T-helper 2 cell (primary cell): ENCODE results near the gene COPG2.
"Not testable (repeated sequence)": the region's sequence is repeated elsewhere in the genome, so short reads cannot be mapped to it uniquely, and the experiment has no call there.

Experiments
- DNase-seq, 5 experiments: peaks; one replicate each; pipeline versions ENCODE4 v3.0.0 to v3.0.0-alpha.2; 2012 to 2022
- total RNA-seq, 2 donors: gene quantifications; one replicate each; lab custom pipeline; 2026; lab: John Stamatoyannopoulos, UW

Gene COPG2, protein sequence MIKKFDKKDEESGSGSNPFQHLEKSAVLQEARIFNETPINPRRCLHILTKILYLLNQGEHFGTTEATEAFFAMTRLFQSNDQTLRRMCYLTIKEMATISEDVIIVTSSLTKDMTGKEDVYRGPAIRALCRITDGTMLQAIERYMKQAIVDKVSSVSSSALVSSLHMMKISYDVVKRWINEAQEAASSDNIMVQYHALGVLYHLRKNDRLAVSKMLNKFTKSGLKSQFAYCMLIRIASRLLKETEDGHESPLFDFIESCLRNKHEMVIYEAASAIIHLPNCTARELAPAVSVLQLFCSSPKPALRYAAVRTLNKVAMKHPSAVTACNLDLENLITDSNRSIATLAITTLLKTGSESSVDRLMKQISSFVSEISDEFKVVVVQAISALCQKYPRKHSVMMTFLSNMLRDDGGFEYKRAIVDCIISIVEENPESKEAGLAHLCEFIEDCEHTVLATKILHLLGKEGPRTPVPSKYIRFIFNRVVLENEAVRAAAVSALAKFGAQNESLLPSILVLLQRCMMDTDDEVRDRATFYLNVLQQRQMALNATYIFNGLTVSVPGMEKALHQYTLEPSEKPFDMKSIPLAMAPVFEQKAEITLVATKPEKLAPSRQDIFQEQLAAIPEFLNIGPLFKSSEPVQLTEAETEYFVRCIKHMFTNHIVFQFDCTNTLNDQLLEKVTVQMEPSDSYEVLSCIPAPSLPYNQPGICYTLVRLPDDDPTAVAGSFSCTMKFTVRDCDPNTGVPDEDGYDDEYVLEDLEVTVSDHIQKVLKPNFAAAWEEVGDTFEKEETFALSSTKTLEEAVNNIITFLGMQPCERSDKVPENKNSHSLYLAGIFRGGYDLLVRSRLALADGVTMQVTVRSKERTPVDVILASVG
- 6.9 to 11.8 reads per million in 2 donors for total RNA-seq

DNA sequence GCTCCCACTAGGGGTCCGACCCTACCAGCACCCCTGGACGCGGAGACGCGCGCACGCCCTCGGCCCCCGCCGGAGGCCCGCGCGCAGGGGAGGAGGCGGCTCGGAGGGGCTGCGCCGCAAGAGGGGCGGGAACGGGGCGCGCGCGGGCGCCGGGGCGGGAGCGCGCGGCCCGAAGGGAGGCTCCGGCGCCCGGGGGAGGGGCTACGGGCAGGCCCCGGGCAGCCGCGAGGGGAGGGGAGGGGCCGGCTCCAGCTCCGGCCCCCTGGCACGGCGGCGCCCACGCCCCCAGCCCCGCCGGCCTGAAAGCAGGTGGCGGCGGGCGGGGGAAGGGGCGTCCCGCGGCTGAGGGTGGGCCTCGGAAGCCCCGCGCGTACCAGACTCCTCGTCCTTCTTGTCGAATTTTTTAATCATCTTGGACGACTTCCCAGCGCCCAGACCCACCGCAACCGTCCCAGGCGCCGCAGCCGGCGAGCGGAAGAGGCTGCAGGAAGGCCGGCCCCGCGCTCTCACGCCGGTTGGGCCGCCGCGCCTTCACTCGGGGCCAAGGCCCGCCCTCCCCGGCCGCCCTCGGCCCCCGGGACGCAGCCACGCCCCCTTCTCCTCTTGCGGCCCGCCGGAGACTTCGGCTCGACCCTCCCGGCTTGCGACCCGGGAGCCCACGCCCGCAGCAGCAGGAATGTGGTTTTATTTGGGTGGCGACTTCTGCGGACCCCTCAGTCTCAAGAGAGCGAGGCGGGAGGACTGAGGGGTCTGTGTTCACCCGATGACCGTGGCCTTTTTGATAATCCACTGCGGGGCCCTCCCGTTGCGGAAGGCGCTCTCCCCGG lies at the start of gene COPG2:
TSS of gene COPG2 (minus strand) at position 491 of the 827 bp plus-strand sequence. CDS start at position 411, 80 bp downstream.
- peak; percentile 40 to 87 (median 66) for DNase-seq

DNA sequence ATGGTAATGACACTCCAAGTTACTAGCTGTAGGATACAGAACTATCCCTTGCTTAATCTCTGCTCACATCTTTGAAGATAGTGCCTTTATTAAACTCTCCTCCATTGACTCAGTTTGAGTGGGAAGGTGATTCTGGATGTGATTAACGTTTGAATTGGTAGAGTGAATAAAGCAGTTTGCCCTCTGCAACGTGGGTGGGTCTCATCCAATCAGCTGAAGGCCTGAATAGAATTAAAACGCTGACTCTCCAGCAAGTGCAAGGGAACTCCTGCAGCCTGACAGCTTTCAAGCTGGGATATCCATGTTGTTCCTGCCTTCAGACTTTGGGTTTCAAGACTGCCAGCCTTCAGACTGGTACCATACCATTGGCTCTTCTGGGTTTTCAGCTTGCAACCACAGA lies 43.9 kb upstream of the COPG2 start:
- DNase-seq, result no peak

DNA sequence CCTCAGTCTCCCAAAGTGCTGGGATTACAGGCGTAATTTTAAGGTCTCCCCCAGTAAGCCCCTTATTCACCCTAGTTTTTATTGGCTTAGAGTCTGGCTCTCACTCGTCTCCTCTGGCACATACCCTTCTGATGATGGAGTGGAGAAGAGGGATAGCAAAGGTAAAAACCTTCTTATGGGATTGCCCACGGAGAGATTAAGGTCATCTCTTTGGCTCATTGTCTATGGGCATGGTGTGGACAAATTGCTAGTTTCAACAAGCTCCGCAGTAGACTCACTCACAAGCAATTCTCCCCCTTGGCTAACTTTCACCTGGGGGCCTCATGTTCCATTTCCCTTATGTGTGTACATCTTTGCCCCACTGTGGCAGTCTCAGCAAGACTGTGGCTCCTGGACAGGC lies 40.2 kb upstream of the COPG2 start:
- DNase-seq, result no peak

DNA sequence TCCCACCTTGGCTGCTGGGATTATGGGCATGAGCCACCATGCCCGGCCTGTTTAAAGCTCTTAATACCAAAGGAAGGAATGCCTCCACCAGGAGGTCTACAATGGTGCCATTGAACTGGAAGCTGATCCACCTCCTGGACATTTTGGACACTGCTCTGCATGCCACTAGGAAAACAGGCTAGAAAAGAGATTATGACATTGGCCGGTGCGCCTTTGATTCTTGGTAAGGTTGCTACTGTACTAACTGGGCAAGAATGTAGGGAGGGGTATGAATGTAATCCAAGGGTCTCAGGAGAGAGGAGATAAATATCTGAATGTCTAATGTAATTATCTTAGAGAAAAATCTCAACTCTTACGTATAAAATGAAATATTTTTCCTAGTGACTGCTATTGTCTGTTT lies 39.5 kb upstream of the COPG2 start:
- DNase-seq, result no peak

DNA sequence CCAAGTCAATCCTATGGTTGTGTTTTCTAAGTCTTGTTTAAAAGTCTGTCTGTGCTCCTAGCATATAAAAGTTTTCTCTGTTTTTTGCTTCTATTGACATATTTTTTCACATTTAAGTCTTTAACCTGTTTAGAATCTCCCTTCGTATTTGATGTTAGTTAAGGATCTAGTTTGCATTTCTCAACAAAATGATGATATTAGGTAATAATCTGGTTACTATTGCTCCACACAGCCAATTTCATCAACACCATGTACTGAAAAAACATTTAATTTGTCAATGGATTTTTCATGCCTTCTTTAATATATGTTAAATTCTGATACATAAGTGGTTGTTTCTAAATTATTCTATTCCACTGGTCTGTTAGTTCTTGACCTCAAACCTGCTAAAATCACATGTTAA lies 35.3 kb upstream of the COPG2 start:
- no peak for DNase-seq

DNA sequence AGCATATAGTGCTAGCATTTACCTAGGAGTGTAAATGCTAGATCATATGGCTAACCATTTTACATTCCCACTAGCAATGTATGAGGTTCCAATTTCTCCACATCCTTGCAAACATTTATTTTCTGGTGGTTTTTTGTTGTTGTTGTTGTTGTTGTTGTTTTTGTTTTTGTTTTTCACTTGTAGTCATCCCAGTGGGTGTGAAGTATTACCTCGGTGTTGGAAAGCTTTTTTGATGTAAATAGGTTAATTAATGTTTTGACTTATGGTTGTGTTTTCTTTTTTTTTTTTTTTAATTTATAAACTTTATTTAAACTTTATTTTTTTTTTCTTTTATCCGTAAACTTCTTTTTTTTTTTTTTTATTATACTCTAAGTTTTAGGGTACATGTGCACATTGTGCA lies 33.1 kb upstream of the COPG2 start:
- DNase-seq, result no peak

DNA sequence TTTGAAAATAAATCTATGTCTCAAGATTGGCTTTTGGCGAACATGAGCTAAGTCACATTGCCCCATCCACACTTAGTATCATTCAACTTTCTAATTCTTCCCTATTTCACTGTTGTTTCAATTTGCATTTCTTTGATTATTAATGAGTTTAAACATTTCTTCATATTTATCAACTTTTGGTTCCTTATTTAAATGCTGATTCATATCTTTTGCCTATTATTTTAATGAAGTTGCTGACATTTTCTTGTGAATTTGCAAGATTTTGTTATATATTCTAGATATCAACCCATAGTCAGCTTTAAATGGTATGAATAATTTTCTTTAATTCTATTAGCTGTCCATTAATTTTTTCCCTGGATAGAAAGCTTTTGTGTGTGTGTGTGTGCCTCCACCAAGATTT lies 32.2 kb upstream of the COPG2 start:
- no peak for DNase-seq

DNA sequence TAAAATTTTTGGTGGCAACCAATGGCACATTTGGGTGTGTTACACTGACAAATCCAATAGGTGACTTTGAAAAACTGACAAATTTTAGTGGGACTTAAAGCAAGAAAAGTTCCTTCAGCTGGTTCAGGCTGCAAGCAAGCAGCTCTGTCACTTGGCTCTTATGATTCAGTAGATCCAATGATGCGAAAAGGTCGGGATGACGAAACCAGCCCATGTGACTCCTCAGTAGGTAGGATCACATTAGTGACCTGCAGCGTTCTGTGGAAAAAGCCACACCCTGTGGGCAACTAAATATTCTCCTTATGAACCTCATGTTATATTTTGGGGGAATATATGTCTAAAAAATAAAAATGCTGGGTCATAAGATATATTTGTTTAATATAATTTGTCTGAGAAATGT lies 31.1 kb upstream of the COPG2 start:
- no peak for DNase-seq

DNA sequence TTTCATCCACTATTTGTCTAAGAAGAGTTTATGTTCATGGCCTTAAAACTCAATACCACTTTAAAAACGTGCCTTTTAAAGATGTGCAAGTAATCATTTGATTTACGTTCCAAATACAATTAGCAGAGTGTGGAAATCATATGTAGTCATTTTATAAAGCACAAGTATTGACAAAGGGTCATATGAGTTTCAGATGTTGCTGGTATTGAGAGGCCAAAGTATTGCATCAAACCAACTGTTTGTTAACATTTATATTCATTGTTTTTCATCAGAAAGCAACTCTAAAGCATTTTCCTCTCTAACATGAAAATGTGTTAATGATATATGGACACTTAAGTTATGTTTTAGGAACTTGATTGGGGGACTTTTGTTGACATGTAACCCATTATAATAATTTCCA lies 29.3 kb upstream of the COPG2 start:
- DNase-seq, result no peak

DNA sequence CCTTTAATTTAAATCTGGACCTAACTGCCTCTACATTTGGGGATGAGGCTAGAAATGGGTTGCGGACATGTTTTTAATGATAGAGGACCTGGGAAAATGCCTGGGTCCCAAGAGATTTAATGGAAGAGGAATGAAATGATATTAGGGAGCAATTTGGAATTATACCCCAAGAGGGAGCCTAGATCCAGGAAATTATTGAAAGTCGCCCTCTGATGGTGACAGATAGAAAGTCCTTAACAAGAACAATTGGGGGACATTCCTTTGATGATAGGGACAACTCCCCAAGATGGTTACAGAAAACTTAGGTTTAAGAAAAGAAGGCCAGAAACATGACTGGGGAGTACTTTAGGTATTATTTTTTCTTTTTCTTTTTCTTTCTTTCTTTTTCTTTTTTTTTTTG lies 27.3 kb upstream of the COPG2 start:
- peak in 1 of 5 experiments; percentile 1 for DNase-seq

DNA sequence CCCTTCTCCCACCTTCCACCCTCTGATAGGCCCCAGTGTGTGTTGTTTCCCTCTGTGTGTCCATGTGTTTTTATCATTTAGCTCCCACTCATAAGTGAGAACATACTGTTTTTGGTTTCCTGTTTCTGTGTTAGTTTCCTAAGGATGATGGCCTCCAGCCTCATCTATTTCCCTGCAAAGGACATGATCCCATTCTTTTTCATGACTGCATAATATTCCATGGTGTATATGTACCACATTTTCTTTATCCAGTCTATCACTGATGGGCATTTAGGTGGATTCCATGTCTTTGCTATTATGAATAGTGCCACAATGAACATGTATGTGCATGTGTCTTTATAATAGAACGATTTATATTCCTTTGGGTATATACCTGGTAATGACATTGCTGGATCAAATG lies 23.8 kb upstream of the COPG2 start:
- DNase-seq, result not testable (repeated sequence)

DNA sequence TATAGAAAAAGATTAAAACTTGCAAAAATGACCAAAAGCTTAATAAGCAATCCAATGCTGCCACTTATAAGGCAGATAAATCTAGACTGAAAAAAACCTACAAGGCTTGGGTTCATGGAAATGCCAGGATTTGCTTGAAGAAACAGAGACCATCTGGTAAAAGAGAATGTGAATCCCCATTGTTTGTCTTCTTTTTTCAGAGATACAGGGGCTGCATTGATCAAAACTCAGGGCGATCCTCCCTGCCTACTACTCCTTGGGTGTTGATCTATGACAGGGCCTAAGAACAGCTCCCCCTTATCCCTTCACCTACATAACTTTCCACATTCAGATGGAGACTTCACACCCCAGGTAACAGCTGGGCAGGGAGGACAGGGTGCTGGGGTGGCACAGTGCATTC lies 21.1 kb upstream of the COPG2 start:
- no peak for DNase-seq

DNA sequence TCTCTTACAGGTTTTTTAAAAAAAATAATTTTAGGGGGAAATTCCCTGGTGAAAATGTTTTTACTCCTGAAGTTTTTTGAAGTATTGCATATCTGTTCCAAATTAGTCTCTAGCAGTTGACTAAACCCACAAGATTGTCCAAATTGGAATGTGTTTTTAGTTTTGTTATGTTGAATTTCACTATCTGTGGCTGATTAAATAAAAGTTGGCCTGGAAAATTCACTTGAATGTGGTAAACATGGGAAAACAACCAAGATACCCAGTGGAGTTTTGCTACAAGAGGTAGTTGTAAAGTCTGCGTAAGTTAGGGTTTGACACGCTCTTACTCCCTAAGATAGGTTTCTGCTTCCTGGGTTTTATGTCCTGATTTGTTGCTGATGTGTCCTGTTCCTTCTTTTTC lies 14.5 kb upstream of the COPG2 start:
- DNase-seq, result no peak

DNA sequence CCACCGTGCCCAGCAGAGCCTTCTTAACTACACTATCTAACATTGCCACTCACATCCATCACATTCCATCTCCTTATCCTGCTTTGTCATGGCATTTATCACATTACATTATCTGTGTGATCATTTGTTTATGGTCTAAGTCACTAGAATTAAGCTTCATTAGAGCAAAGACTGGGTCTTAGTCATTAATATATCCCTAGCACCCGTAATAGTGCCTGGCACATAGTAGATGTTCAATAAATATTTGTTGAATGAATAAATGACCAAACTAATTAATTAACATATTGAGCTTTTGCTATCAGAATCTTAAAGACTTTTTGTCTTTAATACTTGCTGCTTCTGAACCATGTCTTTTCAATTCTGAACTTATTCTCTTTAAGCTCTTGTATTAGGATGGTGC lies 5.9 kb upstream of the COPG2 start:
- DNase-seq, result no peak

DNA sequence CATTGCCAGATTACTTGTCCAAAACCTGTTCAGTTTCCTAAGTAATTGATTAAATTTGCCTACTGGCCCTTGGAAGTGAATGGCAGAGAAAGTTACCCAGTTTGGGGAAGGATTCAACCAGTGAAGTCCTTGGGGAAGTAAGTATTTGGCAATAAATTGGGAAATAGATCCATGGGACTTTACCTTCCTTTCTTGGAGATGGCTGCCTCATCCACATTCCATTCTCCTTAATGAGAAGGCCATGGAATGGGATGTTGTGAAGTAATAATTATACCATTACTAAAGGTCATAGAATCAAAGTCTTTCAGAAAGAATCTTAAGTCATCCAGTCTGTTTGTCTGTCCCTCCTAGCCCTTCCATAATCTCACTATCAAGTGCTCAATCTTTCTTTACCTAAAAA lies 4.5 kb upstream of the COPG2 start:
- DNase-seq, result no peak

DNA sequence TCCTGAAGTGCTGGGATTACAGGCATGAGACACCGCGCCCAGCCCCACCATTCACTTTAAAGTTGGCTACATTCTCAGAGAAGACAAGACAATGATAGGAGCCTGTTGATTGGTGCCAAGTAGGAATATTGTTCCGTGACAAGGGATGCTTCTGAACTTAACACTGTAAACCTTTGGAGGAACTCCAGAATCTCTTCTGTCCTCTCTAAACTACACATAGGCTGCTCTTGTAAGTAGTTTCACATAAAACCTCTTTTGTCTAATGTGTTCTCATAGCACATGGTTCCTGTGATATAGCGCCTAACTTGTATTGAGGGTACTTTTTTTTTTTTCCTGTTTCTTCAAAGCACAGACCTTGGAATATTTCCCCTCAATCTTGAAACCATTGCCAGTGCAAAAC lies 3.6 kb upstream of the COPG2 start:
- no peak for DNase-seq

DNA sequence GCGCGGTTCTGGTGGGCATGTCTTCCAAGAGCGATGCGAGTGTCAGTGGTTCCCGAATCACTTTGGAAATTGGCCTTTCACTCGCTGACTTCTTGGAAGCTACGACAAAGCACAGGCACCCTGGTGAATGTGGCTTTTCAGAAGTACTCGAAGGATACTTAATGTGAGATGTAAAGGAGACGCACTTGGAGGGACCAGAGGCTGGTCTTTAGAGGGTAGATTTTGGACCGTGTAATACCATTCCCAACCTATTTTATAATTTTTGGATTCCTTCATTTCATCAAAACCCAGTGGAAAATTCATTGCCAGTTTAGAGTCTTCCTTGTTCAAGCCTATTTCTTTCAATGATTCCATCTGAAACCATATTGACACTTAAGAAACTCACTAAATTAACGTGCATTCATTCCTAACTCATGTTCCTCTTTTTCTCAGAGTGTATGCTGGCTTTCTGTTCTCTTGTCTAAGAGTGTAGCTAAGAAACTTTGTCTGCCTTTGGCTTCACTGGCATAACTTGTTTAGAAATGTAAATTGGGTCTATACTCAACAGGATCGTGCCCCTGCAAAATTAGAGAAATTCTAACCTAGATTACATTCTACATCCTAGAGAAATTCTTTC lies 645 bp upstream of the COPG2 start:
- no peak for DNase-seq

DNA sequence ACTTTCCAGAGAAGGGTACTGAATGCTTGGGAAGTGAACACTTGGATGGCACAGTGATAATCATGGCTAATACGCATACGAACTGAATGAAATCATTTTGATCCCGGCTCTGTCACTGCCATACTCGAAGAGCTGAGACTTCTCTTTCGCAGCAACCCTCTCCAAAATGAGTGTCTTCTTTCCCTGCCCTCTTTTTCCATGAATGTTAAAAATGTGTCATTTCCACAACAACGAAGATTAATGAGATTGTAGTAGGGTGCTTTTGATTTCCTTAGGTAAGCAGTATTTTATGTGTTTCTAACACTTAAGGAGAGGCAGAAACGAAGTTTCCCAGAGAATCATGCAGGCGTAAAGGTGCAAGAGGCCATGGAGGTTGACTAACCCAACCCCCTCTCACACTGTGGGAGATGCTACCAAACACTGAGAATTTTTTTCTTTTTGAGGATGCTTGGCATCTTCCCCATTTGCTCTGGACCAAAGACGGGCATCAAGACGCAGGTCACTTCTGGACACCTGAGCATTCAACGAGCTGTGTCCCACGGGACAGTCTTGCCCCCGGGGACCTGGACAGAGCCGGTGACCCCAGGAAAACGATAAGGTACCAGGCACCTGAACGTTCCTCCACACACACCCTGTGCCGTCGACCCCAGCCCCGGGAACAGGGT lies 823 bp downstream of the COPG2 start:
- peak in 1 of 5 experiments; percentile 26 for DNase-seq

DNA sequence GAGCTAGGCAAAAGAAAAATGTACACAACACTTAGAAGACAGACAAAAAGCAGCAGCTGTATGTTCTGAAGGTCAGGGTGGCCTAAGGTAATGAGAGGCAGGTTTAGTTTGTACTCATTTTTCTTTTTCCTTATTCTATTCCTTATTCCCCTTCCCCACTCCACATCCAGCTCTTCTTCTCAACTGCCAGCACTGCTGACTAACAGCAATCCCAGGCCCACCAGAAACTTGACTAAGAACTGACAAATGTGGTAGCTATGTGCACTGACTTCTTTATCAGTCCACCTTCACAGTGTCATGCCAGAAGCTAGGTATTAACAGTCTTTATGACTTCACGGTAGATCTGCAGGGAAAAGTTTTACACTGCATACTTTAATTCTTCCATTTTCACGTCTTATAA lies 6.1 kb downstream of the COPG2 start:
- DNase-seq, result no peak

DNA sequence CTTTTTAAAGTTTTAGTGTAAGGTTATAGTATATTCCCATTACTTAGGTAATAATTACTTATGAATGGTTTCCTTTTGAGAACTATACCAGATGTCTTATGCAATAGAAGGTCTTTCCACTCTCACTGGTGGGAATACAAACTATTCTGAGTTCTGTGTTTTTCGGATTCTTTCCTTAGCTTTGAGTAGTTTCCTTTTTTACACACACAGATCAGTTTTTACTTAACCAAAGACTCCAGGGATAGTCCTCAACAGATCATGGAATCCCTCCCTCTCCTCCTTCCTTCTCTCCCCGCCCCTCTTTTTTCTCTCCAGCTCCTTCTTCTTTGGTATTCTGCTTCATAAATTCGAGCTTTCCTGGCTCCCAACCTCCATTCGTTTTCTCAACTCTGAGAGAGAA lies 13.3 kb downstream of the COPG2 start:
- DNase-seq, result no peak

DNA sequence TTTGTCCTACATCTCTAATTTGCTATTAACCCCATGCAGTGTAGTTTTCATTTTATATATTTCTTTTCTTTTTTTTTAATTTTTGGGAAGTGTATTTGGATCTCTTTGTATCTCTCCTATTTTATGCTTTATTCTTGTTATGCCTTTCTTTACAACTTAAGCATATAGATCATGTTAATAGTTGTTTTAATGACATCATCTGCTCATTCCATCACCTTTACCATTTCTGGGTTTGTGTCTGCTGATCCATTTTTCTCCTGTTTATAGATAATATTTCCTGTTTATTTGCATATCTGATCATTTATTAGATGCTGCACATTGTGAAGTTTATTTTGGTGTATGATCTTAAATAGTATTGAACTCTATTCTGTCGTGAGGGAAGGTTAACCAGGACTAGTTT lies 13.7 kb downstream of the COPG2 start:
- DNase-seq, result no peak

DNA sequence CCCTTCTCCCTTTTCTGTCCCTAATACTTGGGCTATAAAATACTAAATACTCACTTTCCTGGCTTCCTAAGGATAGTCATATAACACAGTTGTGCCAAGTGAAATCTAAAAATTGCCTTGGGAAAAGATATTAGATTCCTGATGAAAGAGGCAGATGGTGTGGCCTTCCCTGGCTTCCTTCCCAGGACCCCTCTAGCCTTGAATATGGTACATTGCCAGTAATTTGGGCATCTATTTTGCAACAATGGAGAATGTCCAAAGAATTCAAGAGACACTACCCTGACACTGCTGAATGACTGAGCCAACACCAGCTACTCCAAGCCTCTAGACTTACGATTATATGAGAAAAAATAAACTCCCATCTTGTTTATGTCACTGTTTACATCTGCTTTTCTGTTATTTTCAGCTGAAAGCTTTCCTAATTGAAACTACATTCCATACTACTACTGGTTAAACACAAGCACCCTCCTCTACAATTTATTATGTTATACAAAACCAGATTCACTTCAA lies 17.9 kb downstream of the COPG2 start:
- no peak for DNase-seq
